Islet precursor cell (in vitro differentiated cells): ENCODE data around the gene BMPER.

Experiments used
- DNase-seq: peaks from one replicate; pipeline ENCODE4 v3.0.0-alpha.2; 2018

Gene BMPER

DNA sequence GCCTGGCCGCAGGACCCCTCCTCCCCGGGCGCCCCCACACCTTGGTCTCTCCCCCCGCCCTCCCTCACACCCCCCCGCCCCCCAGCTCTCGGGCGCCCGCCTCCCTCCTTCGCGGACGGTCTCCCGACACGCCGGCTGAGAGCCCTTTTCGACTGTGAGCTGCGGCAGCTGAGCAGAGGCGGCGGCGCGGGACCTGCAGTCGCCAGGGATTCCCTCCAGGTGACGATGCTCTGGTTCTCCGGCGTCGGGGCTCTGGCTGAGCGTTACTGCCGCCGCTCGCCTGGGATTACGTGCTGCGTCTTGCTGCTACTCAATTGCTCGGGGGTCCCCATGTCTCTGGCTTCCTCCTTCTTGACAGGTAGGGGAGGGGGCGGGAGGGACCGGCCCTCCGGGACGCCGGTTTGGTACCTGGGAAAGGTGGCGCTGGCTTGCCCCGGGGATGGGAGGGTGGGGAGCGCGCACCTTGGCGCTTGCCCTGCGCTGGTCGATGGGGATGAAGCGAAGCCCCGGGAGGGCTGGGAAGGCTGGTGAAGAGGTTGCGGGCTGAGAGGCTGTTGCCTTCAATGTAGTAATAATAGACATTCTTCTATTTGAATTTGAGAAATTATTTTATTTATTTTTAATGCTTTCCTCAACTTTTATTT, at the start of gene BMPER:
BMPER (plus strand) TSS at position 151 of the 644 bp plus-strand sequence; CDS start at position 226, 75 bp downstream.
- peak; percentile 92 for DNase-seq

GRCh38 chr7:33861947-33862346, 43.4 kb upstream of the BMPER start:
- no peak for DNase-seq

GRCh38 chr7:33862946-33863814, 42.2 kb upstream of the BMPER start:
- no peak for DNase-seq

DNA sequence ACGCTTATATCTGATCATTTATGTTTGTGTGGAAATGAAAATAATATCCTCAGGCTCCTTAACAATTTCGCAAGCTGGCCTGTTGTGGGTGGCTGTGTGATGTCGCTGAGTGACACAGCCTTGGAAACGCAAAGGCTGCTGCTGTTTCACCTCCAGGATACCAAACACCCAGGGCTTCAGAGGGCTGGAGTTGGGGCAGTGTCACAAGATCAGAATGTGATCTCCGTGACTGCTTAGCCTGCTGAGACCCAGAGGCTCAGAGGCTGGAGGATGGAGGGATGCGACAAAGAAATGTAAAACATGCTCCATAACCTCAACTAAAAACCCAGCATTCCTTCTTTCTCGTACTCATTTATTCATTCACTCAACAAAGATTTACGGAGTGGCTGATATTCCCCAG, 37.2 kb upstream of the BMPER start:
- peak; percentile 84 for DNase-seq

DNA sequence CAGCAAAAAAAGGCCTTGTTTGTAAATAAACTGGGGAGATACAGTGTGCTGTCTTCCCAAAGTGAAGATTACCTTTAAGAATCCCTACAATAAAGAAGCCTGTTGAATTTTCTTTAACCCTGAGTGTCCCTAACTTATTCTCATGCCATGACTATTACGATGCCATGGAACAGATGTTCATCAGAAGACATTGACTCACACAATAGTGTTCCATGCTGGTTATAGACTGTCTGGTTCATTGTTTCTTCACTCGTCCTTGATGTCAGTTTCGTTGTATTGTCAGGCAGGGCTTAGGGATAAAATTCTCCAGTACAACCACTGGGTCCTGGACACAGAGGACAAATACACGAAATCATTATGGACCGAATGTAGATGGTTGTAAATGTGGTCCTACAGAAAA, 36.2 kb upstream of the BMPER start:
- no peak for DNase-seq

- no peak for DNase-seq
These were observed 35.2 kb upstream of the BMPER start for GRCh38 chr7:33870120-33870519.

GRCh38 chr7:33872870-33873269, 32.5 kb upstream of the BMPER start:
- DNase-seq, result no peak

DNA sequence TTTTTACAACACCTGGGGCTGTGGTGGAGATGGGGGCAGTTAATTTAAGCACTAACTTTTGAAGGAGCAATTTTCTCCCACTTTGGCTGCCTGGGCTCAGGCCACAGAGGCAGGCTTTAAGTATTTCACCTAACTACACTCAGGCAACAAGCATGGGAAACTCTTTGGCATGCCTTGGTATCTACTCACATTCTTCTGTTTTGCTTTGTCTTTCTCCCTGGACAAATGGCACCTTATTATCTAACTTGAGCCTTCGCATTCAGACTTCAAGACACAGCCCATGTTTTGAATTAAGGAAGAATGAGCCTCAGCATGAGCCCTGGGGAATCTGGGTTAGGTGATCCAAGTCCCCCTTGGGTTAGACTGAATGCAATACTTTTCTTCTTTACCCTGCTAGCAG, 31.8 kb upstream of the BMPER start:
- DNase-seq, result no peak

DNA sequence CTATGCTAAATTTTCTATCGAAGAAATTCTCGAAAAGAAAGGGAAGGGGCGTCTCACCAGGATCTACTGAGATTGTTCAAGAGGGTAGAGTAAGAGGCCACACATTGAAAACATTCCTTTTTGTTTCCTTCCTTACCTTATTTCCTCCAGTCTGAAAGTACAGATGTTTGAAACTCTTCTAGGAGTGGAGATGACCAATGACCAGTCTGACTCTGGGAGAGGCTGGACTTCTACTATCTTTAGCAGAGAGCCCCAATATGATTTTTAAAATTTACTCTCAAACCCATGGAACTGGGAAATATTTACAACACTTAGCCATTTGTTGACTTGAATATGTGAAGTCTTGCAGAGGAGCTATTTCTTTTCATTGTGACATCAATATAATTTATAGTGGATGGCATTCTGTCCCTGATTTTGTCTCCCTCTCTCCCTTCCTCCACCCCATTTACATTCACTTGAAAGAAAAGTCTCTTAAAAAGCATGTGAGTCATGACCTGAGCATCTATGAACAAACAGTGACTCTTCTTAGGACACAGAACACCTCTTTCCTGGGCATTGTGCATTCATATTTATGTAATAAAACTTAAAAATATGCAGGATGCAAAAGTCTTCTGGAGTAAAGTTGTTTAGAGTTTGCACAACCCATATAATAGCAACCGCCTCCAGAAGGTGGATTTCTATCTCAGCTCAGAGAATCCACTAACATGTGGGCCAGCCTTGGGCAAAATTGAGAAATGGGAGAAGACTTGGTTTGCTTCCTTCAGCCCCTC, 31.2 kb upstream of the BMPER start:
- no peak for DNase-seq

DNA sequence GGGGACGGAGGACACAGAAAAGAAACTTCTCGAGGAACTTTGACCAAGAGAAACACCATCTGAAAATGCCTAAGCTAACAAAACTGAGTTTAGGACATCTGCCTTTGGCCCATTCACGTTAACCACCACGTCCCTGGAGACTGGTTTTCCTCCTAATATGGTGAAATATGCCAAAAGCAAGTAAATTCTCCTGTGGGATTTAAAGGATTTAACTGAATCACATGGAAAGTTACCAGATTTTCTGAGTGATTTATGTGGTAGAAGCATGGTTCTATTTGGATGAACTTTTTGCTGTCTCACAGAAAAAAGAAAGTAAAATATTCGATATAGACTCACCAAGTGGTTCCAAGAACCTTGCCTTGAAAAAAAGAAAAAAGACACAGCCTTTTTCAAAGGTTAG, 30.4 kb upstream of the BMPER start:
- DNase-seq, result no peak

DNA sequence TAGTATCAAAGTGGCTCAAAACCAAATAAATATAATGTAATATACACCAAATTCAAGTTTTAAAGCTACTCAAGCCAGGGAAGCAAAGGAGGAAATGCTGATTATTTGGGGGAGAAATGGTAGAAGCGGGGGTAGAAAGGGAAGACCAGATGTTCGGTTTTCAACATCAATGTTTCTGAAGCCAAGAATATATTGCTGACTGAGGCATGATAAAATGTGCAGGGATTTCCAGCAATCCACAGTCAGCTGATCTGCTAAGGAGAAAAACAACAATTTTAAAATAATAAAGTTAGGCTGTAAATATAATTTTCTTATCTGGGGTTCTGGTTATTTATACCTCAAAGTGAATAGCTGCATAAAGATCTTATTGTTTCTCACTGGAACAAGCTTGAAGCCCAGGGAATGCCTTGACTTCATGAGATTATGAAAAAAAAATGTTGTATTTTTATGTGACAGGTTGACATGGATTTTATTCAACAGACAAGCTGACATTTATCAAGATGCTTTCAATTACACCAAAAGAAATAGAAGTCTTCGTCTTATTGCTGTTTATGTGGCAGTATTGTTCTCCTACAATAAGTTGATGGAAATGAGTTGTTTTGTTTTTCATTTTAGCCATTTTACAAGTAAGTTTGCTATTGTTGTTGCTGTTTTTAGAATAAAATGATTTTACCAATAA, 28.6 kb upstream of the BMPER start:
- no peak for DNase-seq

GRCh38 chr7:33880787-33881186, 24.6 kb upstream of the BMPER start:
- no peak for DNase-seq

- no peak for DNase-seq
These were observed 24.0 kb upstream of the BMPER start for GRCh38 chr7:33881316-33881715.

DNA sequence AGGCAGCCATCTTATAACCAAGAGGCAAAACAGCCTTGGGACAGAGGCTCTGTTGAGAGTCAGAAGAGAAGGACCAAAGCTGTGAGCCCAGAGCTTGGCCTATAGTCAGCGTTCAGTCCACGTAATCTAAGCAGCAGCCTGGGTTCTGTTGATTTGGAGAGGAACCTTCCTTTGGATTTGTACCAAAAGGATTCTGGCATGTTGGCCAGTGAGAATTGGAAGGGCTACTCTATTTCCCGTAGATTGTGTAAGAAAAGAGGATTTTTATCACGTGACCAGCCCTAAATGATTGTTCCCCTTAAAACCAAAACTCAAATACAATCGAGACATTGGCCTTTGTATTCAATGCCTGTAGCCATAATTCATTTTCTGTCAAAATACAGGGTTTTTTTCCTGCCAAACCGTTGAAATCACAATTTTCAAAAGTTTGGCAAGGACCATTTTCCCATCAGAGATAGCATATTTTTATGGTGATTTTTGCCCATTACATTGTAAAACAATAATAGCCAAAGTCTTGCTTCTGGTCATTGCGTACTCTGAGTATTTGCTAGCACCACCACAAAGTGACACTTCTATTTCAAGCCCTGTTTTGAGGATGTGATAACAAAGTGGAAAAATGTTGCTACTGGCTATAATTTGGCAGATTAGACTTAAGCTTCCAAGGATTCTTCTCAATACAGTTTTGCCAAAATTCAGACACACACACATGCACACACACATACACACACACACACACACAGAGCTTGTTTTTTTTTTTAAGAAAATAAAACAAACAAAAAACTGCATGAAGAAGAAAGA, 23.1 kb upstream of the BMPER start:
- DNase-seq, result no peak

DNA sequence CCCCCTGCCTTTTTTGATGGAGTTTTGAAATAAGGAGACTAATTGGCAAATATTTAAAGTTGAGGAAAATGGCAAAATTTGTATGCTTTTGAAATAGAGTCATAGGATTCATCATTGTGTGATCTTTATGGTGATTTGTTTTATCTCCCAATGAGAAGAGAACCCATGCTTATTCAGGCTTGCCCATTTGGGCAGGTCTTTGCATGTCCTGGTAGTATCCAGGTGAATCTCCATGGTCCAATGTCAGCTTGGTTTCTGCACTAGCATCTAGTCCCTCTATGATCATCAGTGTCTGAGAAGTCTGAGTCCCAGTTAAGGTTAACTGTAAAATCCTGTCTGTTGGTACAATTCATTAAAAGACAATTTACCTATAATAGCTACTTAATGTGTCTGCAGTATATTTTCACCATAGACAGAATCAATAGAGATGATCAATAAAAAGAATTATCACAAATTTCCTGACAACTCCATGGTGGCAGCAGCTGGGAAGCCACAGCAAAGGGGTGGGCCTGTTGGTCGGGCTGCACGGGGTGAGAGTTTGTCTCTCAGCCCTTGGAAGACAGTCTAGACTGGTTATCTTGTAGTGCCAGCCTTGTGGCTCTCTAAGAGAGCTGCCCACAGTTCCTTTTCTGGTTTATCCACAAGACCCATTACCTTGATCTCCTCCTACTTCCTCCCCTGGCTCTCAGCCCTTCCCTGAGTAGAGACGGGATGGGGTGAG, 22.2 kb upstream of the BMPER start:
- no peak for DNase-seq

DNA sequence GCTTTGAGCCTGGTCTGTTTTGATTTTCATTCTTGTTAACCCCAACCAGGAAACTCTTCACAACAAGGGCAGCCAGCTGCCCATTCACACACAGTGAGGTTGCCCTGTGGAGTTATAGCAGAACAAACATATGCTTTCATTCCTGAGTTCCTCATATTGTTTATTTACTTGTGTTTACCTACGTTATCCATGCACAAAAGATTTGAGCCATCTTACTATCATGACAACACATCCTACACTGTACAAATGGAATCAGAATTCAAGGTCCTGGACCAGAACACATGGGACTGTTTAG, 21.7 kb upstream of the BMPER start:
- no peak for DNase-seq

GRCh38 chr7:33885290-33886148, 19.8 kb upstream of the BMPER start:
- DNase-seq, result peak; percentile 76

GRCh38 chr7:33886149-33886623, 19.2 kb upstream of the BMPER start:
- DNase-seq, result peak; percentile 95

GRCh38 chr7:33887266-33887975, 17.9 kb upstream of the BMPER start:
- DNase-seq, result no peak

DNA sequence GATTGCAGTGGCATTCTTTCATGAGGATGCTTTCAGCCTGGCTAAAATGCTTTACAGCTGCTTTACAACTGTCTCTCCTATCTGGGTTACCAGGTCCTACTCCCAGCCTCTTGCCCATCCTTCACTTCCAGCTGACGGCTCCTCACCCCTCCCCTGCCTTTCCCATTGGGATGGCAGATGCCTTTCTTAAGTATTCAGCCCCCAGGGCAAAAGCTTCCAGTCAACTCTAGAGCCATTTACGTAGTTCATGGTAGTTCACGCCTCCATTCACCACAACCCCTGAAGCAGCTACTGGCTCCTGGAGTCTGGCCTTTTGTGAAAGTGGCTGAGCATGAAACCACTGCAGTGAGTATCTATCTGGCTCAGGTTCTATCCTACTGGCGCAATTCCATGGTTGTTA, 17.2 kb upstream of the BMPER start:
- DNase-seq, result peak; percentile 99
